Activated CD8-positive, alpha-beta memory T cell treated with anti-CD3 and anti-CD28 coated beads, Interleukin-2, amount 50 U/mL, for 4 hours (primary cell): ENCODE measurements around the gene TMEM108.

Experiments used
- DNase-seq: peaks from one replicate; pipeline ENCODE4 v3.0.0-alpha.2; 2020

The TMEM108 gene

DNA sequence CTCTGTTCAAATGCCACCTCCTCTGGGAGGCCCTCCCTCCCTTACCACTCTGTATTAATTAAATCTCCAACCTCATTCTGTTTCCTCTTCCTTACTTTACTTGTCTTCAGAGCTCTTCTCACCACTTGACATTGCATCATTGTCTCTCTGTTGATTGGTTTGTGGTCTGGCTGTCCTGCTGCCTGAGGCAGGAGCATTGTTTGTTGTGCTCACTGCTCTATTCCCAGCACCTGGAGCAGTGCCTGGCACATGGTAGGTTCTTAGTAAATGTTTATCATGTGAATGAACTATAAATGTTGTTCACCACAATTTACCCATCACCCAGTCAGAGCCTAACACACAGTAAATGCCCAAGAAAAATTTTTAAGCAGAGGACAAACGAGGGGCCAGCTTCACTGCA is 355.0 kb downstream of the TMEM108 start:
- DNase-seq: no peak

DNA sequence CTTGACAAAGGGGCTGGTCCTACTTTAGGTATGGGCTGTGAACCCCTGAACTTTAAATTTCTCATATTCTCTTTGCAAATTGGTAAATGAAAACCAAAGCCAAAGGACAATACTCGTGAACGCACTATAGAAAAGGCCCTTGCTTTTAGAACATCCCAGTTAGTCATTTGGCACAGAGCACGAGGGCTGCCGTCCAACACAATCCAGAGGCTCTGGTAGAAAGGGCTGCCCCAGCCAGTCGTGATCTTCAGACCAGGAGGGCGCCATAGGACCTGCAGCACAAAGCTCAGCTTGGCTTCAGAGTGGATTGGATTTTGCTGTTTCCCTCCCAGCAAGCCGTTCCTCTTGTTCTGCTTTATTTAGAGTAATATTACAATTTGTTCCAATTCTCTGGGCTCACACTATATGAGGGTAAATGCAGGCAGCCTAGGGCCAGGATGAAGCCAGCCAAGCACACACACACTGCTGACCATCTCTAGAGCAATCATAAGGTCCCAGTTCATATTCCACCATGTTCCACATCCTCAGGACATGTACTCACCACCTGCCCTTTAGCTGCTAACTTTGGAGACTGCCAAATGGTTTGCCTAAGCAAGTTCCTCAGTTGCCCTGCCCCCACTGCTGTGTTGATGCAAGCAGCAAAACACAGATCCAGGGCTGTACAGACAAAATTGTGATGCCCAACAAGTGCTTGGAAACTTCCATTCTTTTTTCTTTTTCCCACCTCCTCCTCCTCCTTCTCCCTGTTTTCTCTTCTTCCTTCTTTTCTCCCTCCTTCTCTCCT is 355.7 kb downstream of the TMEM108 start:
- no peak for DNase-seq

DNA sequence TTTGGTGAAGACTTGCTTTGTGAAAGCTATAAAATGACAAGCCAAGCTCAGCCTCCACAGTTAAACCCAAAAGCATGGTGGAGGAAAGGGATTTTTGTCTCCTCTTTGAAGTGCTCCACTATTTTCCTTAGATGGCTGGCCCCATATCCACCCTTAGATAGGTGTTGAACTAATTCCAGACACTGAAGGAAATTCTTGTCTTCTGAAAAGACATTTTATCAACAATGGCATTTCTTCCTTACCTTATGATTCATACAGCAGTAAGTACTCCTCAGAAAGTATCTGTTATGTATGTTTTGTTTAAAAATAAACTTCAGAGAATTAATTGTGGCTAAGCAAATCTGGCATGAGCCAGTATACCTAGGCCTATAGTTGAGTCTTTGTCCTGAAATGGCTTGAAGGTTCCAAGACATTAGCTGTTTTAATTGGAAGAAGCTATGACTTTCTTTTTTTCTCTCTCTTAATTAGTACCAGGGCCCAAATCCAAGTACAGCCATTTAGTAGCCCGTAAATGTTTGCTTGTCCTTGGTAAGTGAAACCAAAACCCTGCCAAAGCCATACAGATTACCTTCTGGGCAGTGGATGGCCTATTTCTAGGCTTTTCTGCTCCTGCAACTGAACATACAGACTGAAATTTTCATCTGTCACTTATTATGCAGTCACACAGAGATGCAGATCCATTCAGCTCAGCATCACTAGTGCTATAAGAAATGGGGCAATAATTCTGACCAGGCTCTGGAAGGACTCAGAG is 356.5 kb downstream of the TMEM108 start:
- DNase-seq: no peak

DNA sequence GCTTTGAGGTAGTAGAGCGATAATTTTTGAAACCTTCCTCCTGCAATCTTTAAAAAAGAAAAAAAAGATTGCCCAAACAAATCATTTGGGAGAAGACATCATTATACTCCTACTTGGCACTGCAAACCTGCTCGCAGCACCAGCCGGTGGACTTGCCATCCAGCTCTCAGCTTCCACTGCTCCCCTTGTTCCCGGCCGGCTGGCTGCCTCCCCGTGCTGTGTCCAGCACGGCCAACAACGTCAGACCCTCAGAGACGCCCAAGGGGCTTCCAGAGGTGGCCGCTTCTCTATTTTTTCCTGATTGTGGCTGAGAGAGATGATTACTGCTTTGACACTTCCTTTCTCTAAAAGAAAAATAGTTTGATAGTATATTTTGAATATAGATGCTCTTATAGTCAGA is 358.7 kb downstream of the TMEM108 start:
- no peak for DNase-seq

DNA sequence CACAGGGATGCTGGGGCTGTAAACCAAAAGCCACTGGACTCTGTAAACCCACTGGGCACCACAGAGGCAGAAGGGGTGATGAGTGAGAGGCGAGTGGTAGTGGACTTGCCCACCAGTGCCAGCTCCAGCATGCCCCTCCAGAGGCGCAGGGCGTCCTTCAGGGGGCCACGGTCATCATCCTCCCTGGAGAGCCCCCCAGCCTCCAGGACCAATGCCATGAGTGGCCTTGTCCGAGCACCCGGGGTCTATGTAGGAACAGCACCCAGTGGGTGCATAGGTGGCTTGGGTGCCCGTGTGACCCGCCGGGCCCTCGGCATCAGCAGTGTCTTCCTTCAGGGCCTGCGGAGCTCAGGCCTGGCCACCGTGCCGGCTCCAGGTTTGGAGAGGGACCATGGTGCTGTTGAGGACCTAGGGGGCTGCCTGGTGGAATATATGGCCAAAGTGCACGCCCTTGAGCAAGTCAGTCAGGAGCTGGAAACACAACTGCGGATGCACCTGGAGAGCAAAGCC is 361.9 kb downstream of the TMEM108 start, which contains the start of gene BFSP2:
Gene BFSP2, plus strand, starts transcription at position 51 of the 510 bp plus-strand sequence. Its CDS starts 28 bp downstream, at position 79.
- DNase-seq: no peak

DNA sequence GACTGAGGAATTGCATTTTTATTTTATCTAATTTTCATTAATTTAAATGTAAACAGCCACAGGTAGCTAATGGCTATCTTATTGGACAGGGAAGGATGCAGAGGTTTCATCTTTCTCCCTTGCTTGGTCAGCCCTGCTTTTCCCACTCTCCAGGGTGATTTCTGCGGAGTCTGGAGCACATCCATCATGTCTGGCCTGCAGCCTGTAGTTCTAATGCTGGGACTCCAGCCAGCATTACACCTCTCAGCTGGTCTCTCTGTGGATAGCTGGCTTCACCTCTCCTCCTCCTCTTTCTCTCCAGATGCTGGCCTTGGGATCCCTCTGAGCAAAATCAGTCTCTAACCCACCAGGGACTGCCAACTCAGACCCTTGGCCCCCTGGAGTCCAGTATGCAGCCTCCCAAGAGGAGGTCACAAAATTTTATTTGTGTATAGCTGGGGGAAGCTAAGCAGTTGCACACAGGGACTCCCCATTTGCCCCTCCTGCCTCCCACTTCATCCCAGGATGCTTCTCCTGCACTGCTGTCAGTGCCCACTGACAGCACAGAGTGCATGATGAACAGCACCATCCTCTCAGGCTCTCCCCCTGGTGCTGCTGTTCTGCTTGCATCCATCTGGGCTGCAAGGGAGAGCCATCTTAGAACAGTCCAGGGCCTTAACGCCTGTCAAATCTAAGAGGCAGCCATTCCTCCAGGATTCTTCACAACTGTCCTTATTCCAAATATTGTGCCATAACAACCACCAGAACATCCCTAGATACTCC is 363.4 kb downstream of the TMEM108 start:
- no peak for DNase-seq

DNA sequence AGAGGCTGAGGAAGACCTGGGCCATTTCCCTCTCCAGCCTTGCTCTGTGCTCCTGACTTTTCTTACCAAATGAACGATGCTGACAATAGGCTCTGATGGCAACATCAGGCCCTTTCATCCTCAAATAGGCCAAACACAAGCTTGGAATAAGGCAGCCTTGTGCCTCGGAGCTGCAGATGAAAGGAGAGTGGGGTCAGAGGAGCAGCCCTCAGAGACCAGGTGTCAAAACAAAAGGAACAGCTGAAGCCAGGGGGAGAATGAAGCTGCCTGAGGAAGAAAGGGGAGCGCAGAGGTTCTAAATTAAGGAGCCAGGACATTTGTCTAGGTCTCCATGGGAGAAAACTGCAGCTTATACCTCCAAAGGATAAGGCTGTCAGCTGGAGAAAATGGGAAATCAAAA is 366.7 kb downstream of the TMEM108 start:
- no peak for DNase-seq

DNA sequence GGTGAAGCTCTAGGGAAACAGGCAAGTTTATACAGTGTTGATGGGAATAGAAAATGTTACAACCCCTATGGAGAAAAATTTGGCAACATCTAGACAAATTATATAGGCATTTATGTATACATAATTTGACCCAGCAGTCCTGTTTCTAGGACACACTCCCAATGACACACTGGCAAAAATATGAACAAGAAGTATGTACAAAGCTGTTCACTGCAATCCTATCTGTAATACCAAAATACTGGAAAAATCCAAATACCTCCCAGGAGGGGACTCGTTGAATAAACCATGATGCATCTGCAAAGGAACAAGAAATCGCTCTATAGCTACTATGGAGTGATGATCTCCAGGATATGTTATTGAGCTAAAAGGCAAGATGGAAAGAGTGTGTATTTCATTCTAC is 370.2 kb downstream of the TMEM108 start:
- DNase-seq: no peak

DNA sequence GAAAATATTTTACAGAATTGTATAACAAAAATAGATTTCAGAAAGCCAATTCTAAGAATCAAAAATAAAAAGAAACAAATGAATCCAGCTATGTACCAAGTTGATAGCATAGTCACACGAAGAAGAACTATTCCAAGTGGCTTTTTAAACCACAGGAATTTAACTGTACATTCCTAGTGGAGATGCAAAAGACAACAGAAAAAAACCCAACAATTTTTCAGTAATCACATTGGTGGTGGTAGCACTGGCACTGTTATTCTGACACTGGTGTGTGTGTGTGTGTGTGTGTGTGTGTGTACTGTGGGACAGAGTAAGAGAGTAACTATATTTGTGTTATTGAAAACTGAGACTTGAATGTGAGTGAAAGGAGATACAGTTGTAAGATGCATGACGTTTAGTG is 370.8 kb downstream of the TMEM108 start:
- DNase-seq: no peak

DNA sequence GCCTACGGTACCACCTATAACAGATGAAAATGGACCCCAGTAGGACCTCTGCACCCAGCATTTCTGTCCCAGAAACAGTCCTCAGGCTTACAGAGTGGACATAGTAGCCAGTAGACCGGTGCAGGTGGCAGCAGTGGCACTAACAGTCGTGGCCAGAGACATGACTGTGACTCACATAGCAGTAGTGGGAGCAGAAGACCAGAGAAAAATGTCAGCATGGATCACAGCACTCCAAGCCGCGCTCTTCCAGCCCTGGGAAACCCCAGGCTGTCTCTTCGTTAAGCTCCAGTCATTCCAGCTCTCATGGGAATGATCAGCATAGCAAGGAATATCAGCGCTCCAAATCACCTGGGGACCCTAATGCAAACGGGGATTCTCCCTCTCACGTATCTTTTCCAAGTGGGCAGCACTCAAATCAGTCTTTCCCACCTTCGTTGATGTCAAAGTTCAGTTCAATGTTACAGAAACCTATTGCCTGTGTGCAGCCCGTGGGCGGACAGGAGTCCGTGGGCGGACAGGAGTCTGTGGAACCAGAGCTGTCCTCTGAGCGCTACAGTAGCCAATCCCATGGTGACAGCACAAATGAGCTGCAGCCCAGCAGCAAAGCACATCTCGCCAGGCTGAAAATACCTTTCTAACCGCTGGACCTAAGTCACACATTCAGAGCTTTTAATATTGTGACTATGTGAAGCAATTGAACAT is 372.2 kb downstream of the TMEM108 start:
- DNase-seq: no peak

DNA sequence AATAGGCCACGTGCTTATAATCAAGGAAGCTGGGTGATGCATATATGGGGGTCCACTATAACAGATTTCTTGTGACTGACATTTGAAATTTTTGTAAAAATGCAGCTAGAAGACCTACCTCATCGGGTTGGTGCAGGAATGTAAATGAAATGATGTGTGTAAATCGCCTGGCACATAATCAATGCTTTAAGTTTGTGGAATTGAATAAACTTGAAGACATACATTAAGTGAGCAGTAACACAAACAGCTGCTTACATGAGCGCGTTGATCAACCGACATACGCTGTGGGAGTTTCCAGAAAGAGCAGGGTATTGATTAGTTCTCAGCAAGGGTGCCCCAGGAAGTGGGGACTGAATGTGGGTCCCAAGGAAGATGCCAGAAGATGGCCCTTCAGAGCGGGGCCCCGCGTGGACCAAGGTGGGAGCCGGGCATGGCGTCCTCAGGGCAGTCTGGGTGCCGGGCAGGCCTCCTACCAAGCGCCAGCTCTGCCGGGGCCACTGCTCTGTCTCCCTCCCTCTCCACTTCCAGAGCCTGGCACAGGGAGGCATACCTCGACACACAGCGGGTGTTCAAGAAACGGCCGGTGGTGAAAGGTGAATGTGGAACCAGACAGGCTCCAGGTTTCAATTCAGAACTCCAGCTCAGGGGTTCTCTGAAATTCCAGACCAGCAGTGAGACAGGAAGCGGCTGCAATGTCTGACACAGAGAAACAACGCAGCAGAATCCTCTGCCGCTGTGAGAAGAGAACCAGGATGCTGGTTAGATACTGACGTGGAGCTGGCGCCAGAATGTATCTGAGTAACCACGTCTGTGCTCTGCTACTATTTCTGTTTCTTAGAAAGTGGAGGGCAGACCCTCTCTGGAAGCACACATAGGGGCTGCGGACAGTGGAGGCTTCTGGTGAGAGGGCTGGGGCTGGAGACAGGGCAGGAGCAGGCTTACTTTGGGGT is 374.3 kb downstream of the TMEM108 start:
- no peak for DNase-seq

DNA sequence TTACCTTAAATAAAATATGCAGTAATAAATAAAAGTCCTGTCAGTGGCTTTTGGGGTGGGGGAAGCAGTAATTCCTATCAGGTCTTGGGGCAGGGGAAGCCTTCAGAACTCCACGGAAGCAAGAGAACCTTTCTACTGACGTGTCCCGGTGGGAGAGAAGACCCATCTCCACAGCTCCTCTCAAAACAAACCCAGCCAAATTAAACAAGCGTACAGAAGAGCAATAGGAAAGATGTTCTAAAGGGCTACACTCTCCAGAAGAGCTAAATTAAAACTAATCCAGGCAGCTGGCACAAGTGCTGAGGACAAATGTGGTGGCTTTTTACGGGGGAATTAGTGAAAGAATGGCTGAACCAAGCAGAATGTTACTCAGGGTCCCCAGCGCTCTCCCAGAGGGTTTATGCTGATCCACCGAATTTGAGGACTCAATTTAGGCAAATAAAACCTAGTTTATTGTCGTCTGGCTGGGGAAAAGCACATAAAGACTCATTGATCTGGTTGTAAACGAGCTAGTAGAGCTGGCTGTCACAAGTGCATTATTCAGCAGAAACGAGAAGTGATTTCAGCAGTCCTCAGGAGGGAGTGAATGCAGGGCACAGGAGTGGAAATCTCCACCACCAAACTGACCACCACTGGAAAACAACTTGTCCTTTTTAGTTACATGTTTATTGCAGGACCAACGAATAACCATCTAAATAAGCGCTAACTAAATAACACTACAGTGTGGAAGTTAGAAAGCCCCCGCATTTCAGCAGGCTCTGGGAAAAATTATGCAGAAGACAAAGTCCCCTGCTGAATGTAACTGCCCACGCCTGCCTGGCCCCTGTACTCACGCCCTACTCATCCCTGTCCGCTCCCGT is 375.2 kb downstream of the TMEM108 start:
- DNase-seq: no peak

DNA sequence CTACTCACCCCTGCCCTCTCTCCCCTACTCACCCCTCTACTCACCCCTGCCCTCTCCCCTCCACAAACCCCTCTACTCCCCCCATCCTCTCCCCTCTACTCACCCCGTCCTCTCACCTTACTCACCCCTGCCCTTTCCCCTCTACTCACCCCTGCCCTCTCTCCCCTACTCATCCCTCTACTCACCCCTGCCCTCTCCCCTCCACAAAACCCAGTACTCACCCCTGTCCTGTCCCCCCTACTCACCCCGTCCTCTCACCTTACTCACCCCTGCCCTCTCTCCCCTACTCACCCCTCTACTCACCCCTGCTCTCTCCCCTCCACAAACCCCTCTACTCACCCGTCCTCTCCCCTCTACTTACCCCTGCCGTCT is 375.8 kb downstream of the TMEM108 start:
- DNase-seq: no peak

DNA sequence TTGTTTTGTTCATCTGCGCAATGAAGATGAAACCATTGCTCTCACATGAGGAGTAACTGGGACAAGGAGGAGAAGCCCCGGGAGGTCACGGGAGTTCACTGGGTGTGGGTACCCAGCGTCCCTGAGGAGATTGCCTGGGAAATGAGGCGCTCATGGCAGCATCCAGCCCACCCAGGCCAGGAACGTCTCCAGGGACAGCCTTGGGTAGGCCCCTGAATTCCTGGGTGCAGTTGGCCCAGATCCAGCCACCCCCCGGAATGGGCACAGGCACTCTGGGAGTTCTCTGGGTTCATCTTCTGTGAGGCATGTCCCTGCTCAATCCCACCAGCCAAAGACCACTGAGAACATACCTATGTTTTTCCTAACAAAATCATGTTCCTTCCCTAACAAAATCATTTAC is 380.2 kb downstream of the TMEM108 start:
- no peak for DNase-seq

DNA sequence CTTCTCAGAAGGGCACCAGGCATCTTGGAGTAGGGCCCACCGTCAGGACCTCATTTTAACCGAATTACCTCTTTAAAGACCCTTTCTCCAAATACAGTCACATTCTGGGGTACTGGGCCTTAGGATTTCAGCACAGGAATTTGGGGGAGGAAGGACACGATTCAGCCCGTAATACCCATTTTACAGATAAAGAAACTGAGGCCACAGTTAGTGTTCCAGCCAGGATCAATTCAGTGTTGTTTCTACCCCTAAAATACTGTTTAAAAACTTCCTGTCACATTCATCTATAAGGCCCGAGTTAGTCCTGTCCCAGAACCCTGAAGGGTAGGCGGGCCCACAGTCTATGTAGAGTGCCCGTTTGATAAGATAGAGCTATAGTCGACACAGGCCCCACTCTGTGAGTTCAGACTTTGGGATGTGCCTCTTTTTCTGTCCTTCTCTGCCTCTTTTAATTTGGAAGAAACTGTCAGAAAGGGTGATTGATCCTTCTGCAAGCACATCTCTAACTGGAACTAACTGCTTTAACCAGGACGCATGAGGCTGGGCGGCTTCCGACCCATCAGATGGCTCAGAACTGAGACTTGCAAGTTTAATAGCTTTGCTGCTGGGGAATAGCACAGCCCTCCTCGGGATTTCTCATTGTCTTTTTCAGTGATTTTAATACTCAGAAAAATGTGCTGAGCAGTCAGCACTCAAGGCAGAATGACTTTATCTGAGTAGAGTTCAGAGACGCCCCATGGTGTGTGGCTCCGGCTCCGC is 381.1 kb downstream of the TMEM108 start:
- no peak for DNase-seq

DNA sequence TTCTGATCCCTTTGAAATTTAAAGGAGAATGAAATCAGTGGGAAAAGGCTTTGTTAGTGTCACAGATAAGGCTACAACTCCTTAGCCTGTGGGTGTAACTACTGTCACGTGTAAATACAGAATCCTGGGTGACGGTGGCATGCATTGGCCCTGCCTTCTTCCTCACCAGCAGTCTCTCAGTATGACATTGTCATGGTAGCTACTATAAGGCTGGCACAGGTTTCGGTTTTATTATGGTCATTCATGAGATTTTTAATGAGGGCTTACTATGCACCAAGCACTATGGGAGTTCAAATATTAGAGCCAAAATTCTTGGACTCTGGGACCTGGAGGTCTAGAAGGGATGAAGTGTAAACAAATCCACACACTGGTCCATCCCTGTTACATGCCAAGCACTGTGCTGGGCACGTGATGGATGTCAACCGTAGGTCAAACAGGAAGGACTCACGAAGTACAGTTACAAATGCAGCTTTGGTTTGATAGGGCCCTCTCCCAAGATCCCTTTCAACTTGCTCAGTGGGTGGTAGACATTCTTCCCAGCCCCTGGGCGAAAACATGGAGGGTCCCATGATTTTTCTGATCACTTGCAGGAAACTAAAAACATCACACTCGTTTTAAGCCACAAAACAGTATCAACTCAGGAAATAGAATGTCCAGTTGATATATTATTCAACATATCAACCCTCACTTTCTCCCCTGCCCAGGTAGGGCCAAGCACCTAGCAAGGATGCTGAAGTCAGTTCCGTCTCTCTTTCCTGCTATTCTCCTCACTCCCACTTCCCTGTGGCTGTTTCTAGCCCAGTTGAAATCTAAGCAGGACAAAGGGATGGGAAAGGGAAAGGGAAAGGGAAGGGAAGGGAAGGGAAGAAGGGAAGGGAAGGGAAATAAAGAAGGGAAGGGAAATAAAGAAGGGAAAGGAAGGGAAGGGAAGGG is 387.0 kb downstream of the TMEM108 start:
- DNase-seq: no peak

DNA sequence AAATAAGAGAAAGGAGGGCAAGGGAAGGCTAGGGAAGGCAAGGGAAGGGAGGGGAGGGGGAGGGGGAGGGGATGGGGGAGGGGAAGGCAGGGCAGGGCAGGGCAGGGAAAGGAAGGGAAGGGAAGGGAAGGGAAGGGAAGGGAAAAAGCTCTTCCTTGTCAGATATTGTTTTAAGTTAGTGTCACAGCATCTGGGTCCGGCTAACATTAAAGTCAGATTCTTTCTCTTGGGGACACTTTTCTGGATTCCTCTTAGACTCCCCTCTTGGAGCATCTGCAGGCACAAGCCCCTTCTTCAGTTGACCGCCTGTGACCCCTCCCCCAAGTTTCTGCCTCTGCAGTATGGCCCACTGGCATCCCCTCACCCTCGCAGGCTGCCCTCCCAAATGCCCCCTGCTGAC is 387.7 kb downstream of the TMEM108 start:
- DNase-seq: no peak

DNA sequence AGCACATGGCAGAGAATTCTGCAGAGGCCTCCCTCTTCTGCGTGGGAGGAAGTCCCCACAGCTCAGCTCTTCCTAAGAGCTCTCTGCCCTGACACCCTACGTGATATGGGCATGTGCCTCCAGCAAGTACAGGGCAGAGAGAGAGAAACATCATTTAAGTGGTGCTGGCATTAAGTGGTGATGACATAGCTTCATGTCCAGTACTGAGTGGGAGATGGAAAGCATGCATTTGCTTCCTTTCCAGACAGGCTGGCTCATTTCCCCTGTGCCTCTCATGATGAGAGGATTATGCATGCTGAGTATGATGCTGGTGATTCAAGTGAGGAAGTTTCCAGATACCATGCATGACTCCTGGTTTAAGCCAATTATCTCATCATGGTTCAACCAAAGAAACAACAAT is 388.5 kb downstream of the TMEM108 start:
- no peak for DNase-seq

DNA sequence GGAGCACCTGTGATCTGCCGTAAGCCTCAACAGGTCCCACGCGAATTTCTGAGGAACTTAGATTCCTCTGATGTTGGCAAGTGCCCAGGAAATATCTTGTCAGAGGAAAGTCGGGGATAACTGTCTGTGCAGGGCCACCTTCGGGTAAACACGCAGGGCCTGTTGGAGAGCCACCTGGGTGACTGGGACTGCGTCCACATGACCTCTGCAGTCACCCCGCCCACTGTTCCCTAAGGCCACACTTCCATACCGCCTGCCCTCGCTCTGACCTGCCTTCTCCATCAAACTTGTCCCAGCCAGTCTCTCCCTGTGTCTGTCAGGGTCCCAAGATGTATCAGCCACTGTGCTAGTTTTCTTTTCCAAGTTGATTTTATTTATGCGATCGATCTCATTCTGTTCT is 390.4 kb downstream of the TMEM108 start:
- DNase-seq: no peak
